NCI-H1930 (cell line): ENCODE measurements around the gene ZNF726.
"Not testable (repeated sequence)": the region's sequence is repeated elsewhere in the genome, so short reads cannot be mapped to it uniquely, and the experiment has no call there.

Experiments used
- DNase-seq, 2 experiments: peaks; one replicate each; lab custom pipeline; 2025; lab: John Stamatoyannopoulos, UW

ZNF726 gene

GRCh38 chr19:23914402-23915286 lies at the start of gene ZNF726:
Gene ZNF726, plus strand, starts transcription at chr19:23914886. Its CDS starts 109 bp downstream, at chr19:23914995.
- DNase-seq: peak; percentile 64 to 72

- DNase-seq: no peak
These were observed 46.8 kb upstream of the ZNF726 start for GRCh38 chr19:23867895-23868294.

- no peak for DNase-seq
These were observed 46.1 kb upstream of the ZNF726 start for GRCh38 chr19:23868630-23869029.

- no peak for DNase-seq
These were observed 42.3 kb upstream of the ZNF726 start for GRCh38 chr19:23872282-23872919.

- DNase-seq: no peak
These were observed 38.4 kb upstream of the ZNF726 start for GRCh38 chr19:23876261-23876660.

GRCh38 chr19:23876756-23877155 lies 37.9 kb upstream of the ZNF726 start:
- not testable (repeated sequence) for DNase-seq

- DNase-seq: no peak
These were observed 32.2 kb upstream of the ZNF726 start for GRCh38 chr19:23882493-23882892.

GRCh38 chr19:23884363-23884762 lies 30.3 kb upstream of the ZNF726 start:
- DNase-seq: no peak

- DNase-seq: no peak
These were observed 27.0 kb upstream of the ZNF726 start for GRCh38 chr19:23887642-23888041.

- not testable (repeated sequence) for DNase-seq
These were observed 18.6 kb upstream of the ZNF726 start for GRCh38 chr19:23896096-23896495.

GRCh38 chr19:23896912-23897311 lies 17.8 kb upstream of the ZNF726 start:
- DNase-seq: no peak

- no peak for DNase-seq
These were observed 13.3 kb upstream of the ZNF726 start for GRCh38 chr19:23901360-23901759.

GRCh38 chr19:23904406-23904805 lies 10.3 kb upstream of the ZNF726 start:
- DNase-seq: no peak

- DNase-seq: no peak
These were observed 8.9 kb upstream of the ZNF726 start for GRCh38 chr19:23905771-23906170.

- no peak for DNase-seq
These were observed 7.9 kb upstream of the ZNF726 start for GRCh38 chr19:23906835-23907234.

GRCh38 chr19:23908165-23908564 lies 6.5 kb upstream of the ZNF726 start:
- no peak for DNase-seq

GRCh38 chr19:23909222-23909621 lies 5.5 kb upstream of the ZNF726 start:
- no peak for DNase-seq

GRCh38 chr19:23913931-23914330 lies 755 bp upstream of the ZNF726 start:
- DNase-seq: no peak

- no peak for DNase-seq
These were observed 2.3 kb downstream of the ZNF726 start for GRCh38 chr19:23916991-23917390.

GRCh38 chr19:23917856-23918255 lies 3.2 kb downstream of the ZNF726 start:
- DNase-seq: no peak

- DNase-seq: no peak
These were observed 10.6 kb downstream of the ZNF726 start for GRCh38 chr19:23925285-23925684.

- no peak for DNase-seq
These were observed 18.2 kb downstream of the ZNF726 start for GRCh38 chr19:23932878-23933277.

- not testable (repeated sequence) for DNase-seq
These were observed 22.3 kb downstream of the ZNF726 start for GRCh38 chr19:23937031-23937430.
